Ectodermal cell (in vitro differentiated cells): ENCODE results near the gene ADCY3.

Source experiments
- H3K27ac ChIP-seq: 2 replicates; pipeline ENCODE4 v1.7.0; 2013; ENCODE audit warnings: mild to moderate bottlenecking, low read depth, low read length; ENCODE audit not compliant: insufficient read depth, poor library complexity, severe bottlenecking
- H3K27me3 ChIP-seq: 2 replicates; pipeline ENCODE4 v1.7.0; 2013; ENCODE audit warnings: mild to moderate bottlenecking, low read length; ENCODE audit not compliant: insufficient read depth, control insufficient read depth, poor library complexity, severe bottlenecking
- H3K36me3 ChIP-seq: one replicate; pipeline ENCODE4 v1.7.0; 2013; ENCODE audit warnings: low read length; ENCODE audit not compliant: control insufficient read depth, insufficient read depth
- H3K4me1 ChIP-seq: one replicate; pipeline ENCODE4 v1.7.0; 2013; ENCODE audit warnings: low read length; ENCODE audit not compliant: control insufficient read depth, insufficient read depth
- H3K4me3 ChIP-seq: 2 replicates; pipeline ENCODE4 v1.7.0; 2013; ENCODE audit warnings: low read depth, low read length, control low read depth; ENCODE audit not compliant: insufficient read depth
- H3K9me3 ChIP-seq: 2 replicates; pipeline ENCODE4 v1.7.0; 2013; ENCODE audit warnings: mild to moderate bottlenecking, low read length, moderate library complexity; ENCODE audit not compliant: control insufficient read depth
- WGBS, 2 experiments: methylation state at CpG; one replicate each; pipeline ENCODE4 v1.1.7; 2013; ENCODE audit warnings: missing lambda C conversion rate in 2 of 2; 5-methylcytosine and 5-hydroxymethylcytosine counted together

ADCY3 gene

GRCh38 chr2:24910245-24910644 is 9.8 kb downstream of the ADCY3 start:
- H3K27ac ChIP-seq: no peak overlapping the region
- 91 to 97% methylated on average over 3 of the region's 3 CpGs for WGBS, 2 experiments
- H3K4me3 ChIP-seq: no peak overlapping the region
- H3K4me1 ChIP-seq: peaks cover 3% of the 10 kb centered on the region
- H3K9me3 ChIP-seq: no peaks in the 10 kb centered on the region
- no peaks in the 10 kb centered on the region for H3K27me3 ChIP-seq
- no peaks in the 10 kb centered on the region for H3K36me3 ChIP-seq

- Histone ChIP-seq H3K36me3 (no peaks in the 10 kb centered on the region), H3K4me1 (peaks cover 3% of the 10 kb centered on the region), H3K27ac (no peak overlapping the region), H3K27me3 (no peaks in the 10 kb centered on the region), H3K4me3 (no peak overlapping the region), H3K9me3 (no peaks in the 10 kb centered on the region)
- 95 to 96% methylated on average over 5 of the region's 5 CpGs for WGBS, 2 experiments
Observed at GRCh38 chr2:24909555-24910177, 10.4 kb downstream of the ADCY3 start.

- no peaks in the 10 kb centered on the region for H3K36me3 ChIP-seq
- H3K4me1 ChIP-seq: no peaks in the 10 kb centered on the region
- 86 to 90% methylated on average over 8 of the region's 8 CpGs for WGBS, 2 experiments
- no peaks in the 10 kb centered on the region for H3K9me3 ChIP-seq
- H3K4me3 ChIP-seq: no peak overlapping the region
- no peaks in the 10 kb centered on the region for H3K27me3 ChIP-seq
- no peak overlapping the region for H3K27ac ChIP-seq
Observed at GRCh38 chr2:24908461-24908901, 11.6 kb downstream of the ADCY3 start.

- Histone ChIP-seq H3K4me1 (no peaks in the 10 kb centered on the region), H3K4me3 (no peak overlapping the region), H3K27me3 (no peaks in the 10 kb centered on the region), H3K27ac (no peak overlapping the region), H3K9me3 (no peaks in the 10 kb centered on the region), H3K36me3 (no peaks in the 10 kb centered on the region)
- WGBS, 2 experiments: 90 to 97% methylated on average over 5 of the region's 5 CpGs
Observed at GRCh38 chr2:24907116-24907515, 12.9 kb downstream of the ADCY3 start.

GRCh38 chr2:24906466-24906865 is 13.6 kb downstream of the ADCY3 start:
- 94 to 96% methylated on average over 6 of the region's 6 CpGs for WGBS, 2 experiments
- H3K36me3 ChIP-seq: no peaks in the 10 kb centered on the region
- H3K27ac ChIP-seq: no peak overlapping the region
- H3K9me3 ChIP-seq: no peaks in the 10 kb centered on the region
- H3K27me3 ChIP-seq: no peaks in the 10 kb centered on the region
- no peak overlapping the region for H3K4me3 ChIP-seq
- no peaks in the 10 kb centered on the region for H3K4me1 ChIP-seq

GRCh38 chr2:24903161-24904103 is 16.6 kb downstream of the ADCY3 start:
- Histone ChIP-seq H3K36me3 (no peaks in the 10 kb centered on the region), H3K27me3 (no peaks in the 10 kb centered on the region), H3K4me1 (peaks cover 4% of the 10 kb centered on the region), H3K27ac (no peak overlapping the region), H3K4me3 (no peak overlapping the region), H3K9me3 (no peaks in the 10 kb centered on the region)
- 90% methylated on average over 23 of the region's 23 CpGs for WGBS, 2 experiments

GRCh38 chr2:24899361-24899910 is 20.6 kb downstream of the ADCY3 start:
- Histone ChIP-seq H3K36me3 (peaks cover 3% of the 10 kb centered on the region), H3K9me3 (no peaks in the 10 kb centered on the region), H3K27me3 (no peaks in the 10 kb centered on the region), H3K27ac (no peak overlapping the region), H3K4me3 (no peak overlapping the region), H3K4me1 (peaks cover 9% of the 10 kb centered on the region)
- 94 to 96% methylated on average over 6 to 7 of the region's 7 CpGs for WGBS, 2 experiments

GRCh38 chr2:24898122-24899109 is 21.6 kb downstream of the ADCY3 start:
- WGBS, 2 experiments: 74 to 78% methylated on average over 30 of the region's 30 CpGs
- Histone ChIP-seq H3K9me3 (no peaks in the 10 kb centered on the region), H3K36me3 (peaks cover 3% of the 10 kb centered on the region), H3K27me3 (no peaks in the 10 kb centered on the region), H3K4me1 (peaks cover 9% of the 10 kb centered on the region), H3K4me3 (no peak overlapping the region), H3K27ac (no peak overlapping the region)

- H3K27ac ChIP-seq: no peak overlapping the region
- H3K27me3 ChIP-seq: no peaks in the 10 kb centered on the region
- 73 to 85% methylated on average over 1 to 3 of the region's 3 CpGs for WGBS, 2 experiments
- no peaks in the 10 kb centered on the region for H3K9me3 ChIP-seq
- peaks cover 9% of the 10 kb centered on the region for H3K4me1 ChIP-seq
- H3K4me3 ChIP-seq: no peak overlapping the region
- H3K36me3 ChIP-seq: peaks cover 3% of the 10 kb centered on the region
Observed at GRCh38 chr2:24894750-24895149, 25.3 kb downstream of the ADCY3 start.
